ENCODE data around the gene STIMATE. TPM values are rescaled to one million over a fixed set of nuclear protein-coding genes. Genes with fewer than 3 reads are reported as not detected.

Gene STIMATE
- total and polyA plus RNA-seq, 9 of the 15 experiments (the other 6 are each of a cell fraction or from before 2014, with no cell fraction given): 0.14 to 7.7 (median 4.9) TPM

- Histone ChIP-seq H4K20me1 (replicated peaks; ENCODE audit: control insufficient read depth, insufficient read depth, low read length) (no peaks in the 10 kb centered on the region), H3K9me3 (replicated peaks; ENCODE audit: control insufficient read depth, insufficient read depth, low read depth, low read length) (no peaks in the 10 kb centered on the region), H3K9me1 (ENCODE audit: control insufficient read depth, insufficient read depth, low read length) (no peaks in the 10 kb centered on the region), H3K4me1 (replicated peaks in 1 of 2; ENCODE audit: control insufficient read depth in 2 of 2, insufficient read depth in 2 of 2, low read length in 2 of 2) (peaks cover 0 to 8% of the 10 kb centered on the region in 2 experiments; a peak in 2 of 5 replicates), H3K27me3 (ENCODE audit: control insufficient read depth in 2 of 2, insufficient read depth in 2 of 2, low read length in 2 of 2) (peaks cover 0 to 25% of the 10 kb centered on the region in 2 experiments; a peak in 3 of 5 replicates), H3K36me3 (ENCODE audit: control insufficient read depth, insufficient read depth, low read length) (no peaks in the 10 kb centered on the region), H3K4me2 (ENCODE audit: insufficient read depth, low read length) (no peak overlapping the region), H3K4me3 (no peak overlapping the region), H3K9ac (ENCODE audit: insufficient read depth in 1 of 2, low read depth in 2 of 2, low read length in 2 of 2) (no peak overlapping the region), H3K27ac (ENCODE audit: extremely low read depth, low read depth, low read length) (no peak overlapping the region), H3K79me2 (ENCODE audit: control insufficient read depth, insufficient read depth, low read length) (no peaks in the 10 kb centered on the region), H2AFZ (ENCODE audit: low read depth, low read length) (no peak overlapping the region)
- FAIRE-seq (no peak), DNase-seq (ENCODE audit: extremely low read depth in 1 of 4, low spot score in 3 of 4) (no peak), ATAC-seq (no peak)
- intact Hi-C loops (cut with micrococcal nuclease) (no loop called here), in situ Hi-C loops (cut with MboI) (no loop called here)
- ChIA-PET CTCF (ENCODE audit: low intra/inter-chr PET ratio) (no interaction called here), POLR2A (interaction anchor here (0.6 to 1.2 kb wide), 5 partner anchors 9 to 377 kb away, joined by 3 to 5 read pairs (median 3); no protein-coding TSS in a partner anchor)
- TF ChIP-seq HMGXB4 (CRISPR knock-in tag; IDR thresholded peaks at IDR 0.05): no peak
- TF ChIP-seq ZNF592 (IDR thresholded peaks at IDR 0.05): no peak
- TF ChIP-seq ATF1 (CRISPR knock-in tag; IDR thresholded peaks at IDR 0.05): no peak
- TF ChIP-seq ATF1 (tag; IDR thresholded peaks at IDR 0.05): no peak
- no peak for TF ChIP-seq NFYB (IDR thresholded peaks at IDR 0.05; ENCODE audit: extremely low read depth, insufficient read length)
- TF ChIP-seq DLX4 (CRISPR knock-in tag; IDR thresholded peaks at IDR 0.05): no peak
- TF ChIP-seq SREBF2 (CRISPR knock-in tag; IDR thresholded peaks at IDR 0.05): no peak
- no peak for TF ChIP-seq RBM39 (optimal IDR thresholded peaks at IDR 0.05; ENCODE audit: low read depth, low read length)
- TF ChIP-seq SRF (CRISPR knock-in tag; IDR thresholded peaks at IDR 0.05): no peak
- TF ChIP-seq NCOR1 (IDR thresholded peaks at IDR 0.05): no peak
- no peak for TF ChIP-seq HINFP (tag; conservative IDR thresholded peaks at IDR 0.05; ENCODE audit: low read depth)
- no peak for TF ChIP-seq ESRRB (CRISPR knock-in tag; IDR thresholded peaks at IDR 0.05; ENCODE audit: borderline replicate concordance)
- no peak for TF ChIP-seq MTA2 (IDR thresholded peaks at IDR 0.05; ENCODE audit: low read depth)
- WGBS (ENCODE audit: insufficient coverage, low coverage, missing lambda C conversion rate): 4% methylated on average over 11 of the region's 17 CpGs
- BruUV-seq (replicated peaks): no TSS peak
These were observed 109.4 kb downstream of the STIMATE start for GRCh38 chr3:52787672-52788625.

All from K562 (cell line).